ENCODE data around the gene PGAM2.

Gene PGAM2

DNA sequence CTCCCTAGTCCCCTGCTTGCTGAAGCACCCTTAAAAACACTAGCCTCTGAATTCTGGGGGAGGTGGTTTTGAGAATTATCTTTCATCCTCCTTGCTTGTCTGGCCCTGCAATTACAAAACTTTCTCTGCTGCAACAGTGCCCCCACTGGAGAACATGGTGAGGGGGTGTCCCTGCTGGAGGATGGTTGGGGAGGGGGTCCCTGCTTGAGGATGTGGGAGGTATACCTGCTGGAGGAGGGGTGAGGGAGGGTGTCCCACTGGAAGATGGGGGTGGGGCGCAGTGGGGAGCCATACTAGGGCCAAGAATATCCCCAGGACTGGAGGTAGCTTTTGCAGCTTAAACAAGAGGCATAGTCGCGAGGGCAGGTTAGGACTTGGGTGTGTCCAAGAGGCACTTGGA lies 20.2 kb upstream of the PGAM2 start:
- DNase-seq (ENCODE audit: low read depth in 3 of 3): no peak

DNA sequence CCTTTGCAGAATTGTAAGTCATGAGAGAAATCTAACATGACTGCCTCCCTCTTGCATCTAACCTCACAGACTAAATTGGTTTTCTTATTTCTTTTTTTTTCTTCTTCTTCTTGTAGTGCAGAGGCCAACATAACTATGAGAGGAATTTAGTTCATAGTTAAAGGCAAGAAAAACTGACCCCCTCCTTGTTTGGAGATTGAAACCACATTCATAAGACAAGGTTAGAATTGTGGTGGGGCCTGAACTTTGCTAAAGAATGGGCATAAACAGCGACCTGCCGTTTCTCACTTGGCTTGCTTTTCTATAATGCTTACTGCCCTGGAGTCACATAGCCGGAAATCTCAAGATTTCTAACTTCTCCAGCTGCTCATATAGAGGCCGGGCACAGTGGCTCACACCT lies 19.3 kb upstream of the PGAM2 start:
- DNase-seq (ENCODE audit: low read depth in 3 of 3): no peak

DNA sequence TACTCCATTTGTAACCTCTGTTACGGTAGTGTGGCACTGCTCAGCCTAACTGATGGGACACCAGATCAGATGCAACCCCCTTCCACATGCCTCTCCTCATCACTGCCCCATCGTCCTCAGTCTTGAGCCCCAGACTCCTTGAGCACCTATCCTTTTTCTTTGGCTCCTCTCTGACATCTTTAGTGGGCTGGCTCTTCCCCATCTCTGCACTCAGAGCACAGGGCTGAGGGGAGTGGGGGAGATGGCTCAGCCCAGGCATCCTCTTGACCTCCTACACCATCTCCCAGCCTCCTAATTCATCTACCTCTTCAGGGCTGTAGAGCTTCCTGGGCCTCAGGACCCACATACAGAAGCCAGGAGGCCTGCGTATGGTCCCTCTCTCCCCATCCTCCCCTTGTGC lies 18.4 kb upstream of the PGAM2 start:
- DNase-seq (ENCODE audit: low read depth in 3 of 3): no peak

DNA sequence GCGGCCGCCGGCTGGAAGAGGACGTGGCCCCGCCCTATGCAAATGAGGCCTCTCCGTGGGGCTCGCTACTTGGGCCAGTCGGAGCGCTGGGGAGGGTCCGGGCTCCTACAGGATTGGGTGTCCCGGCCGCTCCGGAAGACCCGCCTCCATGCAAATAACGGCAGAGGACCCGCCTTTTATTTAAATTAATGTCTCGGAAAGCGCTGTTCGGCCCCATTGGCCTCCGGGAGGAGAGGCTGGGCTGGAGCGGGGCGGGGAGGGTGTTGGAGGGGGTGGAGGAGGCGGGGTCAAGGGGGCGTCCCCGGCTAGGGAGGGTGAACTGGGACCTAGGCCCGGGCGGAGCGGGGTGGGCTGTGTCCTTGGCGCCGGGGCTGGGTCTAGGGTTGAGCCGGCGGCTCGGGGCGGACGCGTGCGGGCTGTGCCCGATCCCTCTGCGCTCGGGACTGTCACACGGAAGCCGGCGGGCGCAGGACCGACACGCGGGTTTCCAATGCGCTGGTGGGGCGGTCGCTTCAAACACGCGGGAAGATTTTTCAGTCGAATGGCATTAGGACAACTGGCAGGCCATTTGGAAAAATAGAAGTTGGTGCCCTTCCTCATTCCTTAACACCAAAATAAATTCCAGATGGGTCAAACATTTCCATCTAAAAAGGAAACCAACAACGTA lies 17.3 kb upstream of the PGAM2 start:
- DNase-seq (ENCODE audit: low read depth in 3 of 3): peak; percentile 94 to 97 (median 95)

DNA sequence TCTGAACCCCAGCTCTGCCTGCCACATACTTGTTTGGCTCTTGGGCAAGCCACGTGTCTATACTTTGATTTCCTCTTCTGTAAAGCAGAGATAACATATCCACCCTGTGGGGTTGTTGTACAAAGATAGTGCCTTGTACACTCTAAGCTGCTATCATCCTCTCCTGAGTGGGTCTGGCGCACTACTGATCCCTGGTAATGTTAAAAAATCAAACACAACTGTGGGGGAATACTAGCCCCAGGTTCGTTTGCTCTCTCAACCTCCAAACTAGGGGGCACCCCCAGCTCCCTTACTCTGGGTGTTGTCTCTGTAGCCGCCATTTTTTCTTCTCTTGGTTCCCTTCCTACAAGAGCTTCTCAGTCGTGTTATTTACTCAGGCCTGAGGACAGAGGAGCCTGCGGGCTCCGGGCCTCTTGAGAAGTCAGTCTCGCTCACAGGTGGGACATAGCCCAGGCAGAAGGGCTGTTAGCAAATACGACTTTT lies 15.9 kb upstream of the PGAM2 start:
- no peak for DNase-seq (ENCODE audit: low read depth in 3 of 3)

DNA sequence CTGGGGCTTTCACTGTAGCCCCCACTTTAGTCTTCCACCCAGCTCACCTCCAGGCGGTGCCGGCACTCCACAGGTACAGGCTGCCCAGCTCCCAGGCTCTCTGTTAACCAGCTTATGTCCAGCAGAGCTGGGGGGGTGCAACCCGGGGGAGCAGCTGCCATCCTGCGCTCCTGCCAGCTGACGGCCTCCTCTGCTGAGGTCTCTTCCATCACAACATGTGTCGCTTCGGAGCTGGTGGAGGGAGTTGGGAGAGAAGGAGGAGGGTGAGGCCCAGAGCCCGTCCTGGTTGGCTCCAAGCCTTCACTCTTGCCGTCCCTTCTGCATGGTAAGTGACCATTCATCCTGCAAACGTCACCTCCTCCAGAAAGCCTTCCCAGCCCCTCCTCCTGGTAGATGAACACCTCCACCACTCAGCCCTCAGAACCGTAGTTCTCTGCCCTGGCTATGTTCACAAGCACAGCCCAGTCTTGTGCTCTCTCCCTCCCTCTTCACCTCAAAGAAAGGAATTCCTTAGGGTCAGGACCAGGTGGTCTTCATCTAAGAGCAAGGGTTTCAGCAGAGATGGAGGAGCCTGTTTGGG lies 15.4 kb upstream of the PGAM2 start:
- no peak for DNase-seq (ENCODE audit: low read depth in 3 of 3)

DNA sequence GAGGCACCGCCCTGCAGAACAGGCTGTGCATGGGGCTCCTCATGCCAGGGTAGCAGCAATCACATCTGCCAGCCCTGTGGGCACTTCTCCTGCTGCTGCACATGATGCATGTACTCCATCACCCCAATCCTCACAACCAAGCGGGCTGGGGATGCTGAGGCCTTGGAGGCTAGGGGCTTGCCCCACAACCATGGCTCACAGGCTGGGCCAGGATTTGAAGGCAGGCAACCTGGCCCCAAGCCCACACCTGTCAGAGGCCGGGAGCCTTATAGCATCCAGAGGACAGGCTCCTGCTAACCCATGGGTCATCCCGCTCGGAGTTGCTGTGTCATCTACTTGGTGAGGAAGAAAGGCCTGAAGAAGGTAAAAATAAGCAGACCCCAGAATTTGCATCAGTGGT lies 14.8 kb upstream of the PGAM2 start:
- DNase-seq (ENCODE audit: low read depth in 3 of 3): no peak

DNA sequence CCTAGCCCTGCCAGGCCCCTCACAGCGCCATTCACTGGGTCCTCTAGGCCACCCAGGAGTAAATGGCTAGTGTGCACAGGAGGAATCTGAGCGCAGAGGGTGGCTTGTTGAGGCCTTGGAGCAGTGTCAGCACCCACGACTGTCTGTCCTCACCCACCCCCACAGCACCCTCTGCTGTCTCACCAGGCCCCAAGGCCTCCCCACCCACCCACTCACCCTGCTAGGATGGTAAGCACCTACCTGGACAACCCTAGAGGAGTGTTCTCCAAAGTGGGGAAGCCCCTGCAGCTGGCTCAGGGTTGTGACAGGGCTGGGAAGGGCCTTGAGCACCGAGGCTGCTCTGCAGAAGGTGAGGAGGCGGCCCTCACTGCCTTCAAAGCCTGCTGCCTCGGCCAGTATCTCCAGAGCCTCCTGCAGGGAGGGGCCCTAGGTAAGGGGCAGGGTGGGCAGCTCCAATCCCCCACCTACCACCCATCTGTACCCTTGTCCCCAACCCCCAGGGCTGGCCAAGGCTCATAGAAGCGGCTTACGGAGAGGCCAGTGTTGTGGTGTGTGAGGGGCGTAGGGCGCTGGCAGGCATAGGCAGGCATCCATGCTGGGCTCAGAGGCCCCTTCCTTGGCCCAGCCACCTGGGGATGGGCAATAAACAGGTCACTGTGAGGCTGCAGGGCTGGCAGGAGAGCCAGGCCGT lies 14.1 kb upstream of the PGAM2 start:
- DNase-seq (ENCODE audit: low read depth in 3 of 3): no peak

DNA sequence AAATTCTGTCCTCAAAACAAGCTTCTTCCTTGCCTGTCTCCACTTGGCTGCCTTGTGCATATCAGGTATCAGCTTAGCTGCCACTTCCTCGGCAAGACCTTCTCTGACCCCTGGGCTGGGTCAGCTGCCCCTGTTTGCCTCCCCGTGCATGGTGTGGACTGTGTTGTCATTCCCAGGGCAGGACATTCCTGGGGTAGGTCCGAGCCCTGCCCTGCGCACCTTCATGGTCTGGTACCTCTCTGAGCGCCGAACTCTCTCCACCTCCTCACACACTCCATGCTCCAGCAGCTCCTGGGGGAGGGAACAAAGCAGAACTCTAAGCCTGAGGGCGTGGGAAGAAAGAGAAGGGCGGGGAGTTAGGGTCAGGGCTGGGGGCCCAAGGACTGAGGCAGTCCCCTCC lies 13.2 kb upstream of the PGAM2 start:
- DNase-seq (ENCODE audit: low read depth in 3 of 3): no peak

DNA sequence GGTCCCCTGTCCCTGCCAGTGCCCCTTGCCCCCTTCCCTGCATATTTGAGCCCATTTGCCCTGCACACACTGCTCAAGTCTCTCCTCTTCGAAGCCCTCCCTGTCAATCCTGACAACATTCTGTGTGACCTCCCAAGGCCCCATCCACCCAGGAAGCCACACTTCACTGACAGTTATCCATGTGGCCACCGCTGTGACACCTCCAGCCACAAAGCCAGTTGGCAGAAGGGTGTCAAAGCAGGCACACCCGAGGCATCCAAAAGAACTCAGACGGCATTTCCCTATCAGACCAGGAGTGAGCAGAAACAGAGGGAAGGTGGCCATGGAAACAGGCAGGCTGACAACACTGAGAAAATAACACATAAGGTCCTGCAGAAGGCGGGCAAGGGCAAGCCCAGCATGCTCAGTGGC lies 12.3 kb upstream of the PGAM2 start:
- DNase-seq (ENCODE audit: low read depth in 3 of 3): no peak

DNA sequence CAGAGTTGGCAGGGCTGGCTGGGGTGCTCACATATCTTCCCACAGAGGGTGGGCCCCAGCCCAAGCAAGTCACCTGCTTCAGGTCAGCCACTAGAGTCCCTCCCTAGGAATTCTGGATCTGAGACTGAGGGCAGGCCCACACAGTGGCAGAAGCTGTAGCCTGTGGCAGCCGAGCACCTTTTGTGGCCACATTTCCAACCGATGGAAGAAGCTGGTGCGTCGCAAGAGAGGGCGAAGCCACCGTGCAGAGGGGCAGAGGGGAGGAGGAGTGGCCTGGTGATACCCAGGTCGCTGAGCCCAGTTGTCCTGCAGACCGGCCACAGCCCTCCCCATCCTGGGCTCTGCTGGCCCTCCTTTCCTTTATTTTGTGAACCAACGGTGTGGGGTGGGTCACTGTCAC lies 11.7 kb upstream of the PGAM2 start:
- DNase-seq (ENCODE audit: low read depth in 3 of 3): no peak

DNA sequence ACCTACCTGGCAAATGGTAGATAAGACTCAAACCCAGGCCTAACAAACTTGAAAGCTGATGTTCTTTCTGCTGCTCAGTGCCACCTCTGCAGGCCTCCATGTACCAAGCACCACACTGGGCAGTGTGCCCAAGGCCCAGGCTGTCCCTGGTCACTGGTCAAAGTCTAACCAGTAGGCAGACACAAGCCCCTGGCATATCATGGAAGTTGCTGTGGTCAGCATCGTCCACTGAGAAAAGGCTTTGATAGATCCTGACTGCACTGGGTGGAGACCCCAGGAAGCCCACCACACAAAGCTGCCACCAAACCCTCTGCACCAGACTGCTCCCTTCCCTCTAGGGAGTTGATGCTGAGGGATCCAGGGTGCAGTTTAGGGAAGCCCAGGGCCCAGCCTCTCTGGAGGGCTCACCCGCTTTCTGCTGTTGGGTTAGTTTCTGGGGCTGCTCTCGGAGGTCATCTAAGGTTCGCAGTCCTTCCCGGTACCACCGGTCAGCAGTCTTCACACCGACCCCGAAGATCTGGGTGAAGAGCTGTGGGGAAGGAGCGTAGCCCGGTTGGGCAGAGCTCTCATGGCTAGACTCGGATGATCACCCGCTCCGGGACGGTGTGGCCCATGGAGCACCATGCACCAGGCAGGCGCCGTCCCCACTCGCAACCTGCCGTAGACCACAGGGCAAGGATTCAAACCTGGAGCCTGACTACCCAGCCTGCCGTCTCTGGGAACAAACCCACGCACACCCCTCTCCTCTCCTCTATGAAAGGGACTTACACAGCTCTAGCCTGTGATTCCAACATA lies 10.9 kb upstream of the PGAM2 start:
- DNase-seq (ENCODE audit: low read depth in 3 of 3): no peak

DNA sequence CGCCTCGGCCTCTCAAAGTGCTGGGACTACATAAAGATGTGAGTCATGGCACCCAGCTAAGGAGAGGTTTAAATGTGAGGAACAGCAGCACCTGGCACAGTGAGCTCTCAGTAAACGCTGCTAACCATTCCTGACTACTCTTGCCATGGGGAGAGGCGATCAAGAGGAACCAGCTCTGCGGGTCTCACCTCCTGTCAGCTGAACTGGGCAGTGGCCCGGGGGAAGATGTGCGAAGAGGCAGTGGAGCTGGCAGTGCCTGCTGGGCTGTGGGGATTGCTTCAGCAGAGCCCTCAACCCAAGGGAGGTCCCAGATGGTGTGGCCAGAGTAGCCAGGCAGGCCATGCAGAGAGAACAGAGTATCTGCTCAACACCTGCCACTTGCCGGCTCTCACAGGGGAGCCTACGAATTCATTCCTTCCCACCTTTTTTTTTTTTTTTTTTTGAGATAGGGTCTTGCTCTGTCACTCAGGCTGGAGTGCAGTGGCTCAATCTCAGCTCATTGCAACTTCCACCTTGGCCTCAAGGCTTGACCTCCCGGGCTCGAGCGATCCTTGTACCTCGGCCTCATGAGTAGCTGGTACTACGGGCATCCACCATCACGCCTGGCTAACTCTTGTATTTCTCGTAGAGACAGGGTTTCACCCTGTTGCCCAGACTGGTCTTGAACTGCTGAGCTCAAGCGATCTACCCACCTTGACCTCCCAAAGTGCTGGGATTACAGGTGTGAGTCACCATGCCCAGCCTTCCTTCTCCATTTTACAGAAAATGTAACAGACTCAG lies 10.1 kb upstream of the PGAM2 start:
- DNase-seq (ENCODE audit: low read depth in 3 of 3): no peak

DNA sequence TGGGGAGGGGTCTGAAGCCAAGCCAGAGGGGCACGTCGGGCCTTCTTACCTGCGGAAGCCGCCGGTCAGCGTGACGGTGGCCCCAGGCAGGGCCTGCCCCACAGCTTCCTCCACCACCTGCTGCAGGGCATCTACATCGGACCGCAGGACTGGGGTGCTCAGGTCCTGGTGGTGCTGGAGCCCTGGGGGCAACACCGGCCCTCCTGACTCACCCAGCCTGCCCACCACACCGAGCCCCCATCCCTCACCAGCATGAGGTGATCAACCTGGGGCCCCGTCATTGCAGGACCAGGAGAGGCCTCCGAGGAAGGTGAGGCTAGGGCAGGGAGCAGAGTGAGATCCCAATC lies 9.0 kb upstream of the PGAM2 start:
- no peak for DNase-seq (ENCODE audit: low read depth in 3 of 3)

DNA sequence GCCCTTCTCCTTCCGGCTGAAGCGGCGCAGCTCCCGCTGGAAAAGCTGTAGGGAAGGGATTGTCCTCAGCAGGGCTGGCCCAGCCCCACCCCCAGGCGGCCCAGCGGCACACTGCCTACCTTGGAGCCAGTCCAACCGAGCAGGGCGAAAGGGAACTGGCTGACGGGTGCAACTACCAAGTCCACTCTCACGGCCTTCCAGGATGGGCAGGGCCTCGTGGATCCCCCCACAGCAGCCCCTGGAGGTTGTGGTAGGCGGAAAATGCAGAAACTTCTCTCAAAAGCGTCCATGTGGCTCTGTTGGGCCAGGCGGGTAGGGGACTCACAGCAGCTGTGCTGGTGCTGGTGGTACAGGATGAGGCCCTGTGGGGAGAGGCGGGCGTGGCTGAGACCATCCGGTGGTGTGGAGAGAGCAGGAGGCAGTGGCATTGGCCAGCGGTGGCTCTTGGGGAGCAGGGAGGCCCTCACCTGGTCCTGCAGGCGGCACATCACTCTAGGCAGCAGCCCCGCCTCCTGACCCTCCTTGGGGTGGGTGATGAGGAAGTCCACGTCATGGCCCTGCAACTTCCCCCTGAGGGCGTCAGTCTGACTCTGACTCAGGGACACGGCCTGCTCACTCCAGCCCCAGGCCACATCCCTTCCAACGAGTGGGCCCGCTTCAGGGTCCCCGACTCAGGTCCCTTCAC lies 8.4 kb upstream of the PGAM2 start:
- no peak for DNase-seq (ENCODE audit: low read depth in 3 of 3)

DNA sequence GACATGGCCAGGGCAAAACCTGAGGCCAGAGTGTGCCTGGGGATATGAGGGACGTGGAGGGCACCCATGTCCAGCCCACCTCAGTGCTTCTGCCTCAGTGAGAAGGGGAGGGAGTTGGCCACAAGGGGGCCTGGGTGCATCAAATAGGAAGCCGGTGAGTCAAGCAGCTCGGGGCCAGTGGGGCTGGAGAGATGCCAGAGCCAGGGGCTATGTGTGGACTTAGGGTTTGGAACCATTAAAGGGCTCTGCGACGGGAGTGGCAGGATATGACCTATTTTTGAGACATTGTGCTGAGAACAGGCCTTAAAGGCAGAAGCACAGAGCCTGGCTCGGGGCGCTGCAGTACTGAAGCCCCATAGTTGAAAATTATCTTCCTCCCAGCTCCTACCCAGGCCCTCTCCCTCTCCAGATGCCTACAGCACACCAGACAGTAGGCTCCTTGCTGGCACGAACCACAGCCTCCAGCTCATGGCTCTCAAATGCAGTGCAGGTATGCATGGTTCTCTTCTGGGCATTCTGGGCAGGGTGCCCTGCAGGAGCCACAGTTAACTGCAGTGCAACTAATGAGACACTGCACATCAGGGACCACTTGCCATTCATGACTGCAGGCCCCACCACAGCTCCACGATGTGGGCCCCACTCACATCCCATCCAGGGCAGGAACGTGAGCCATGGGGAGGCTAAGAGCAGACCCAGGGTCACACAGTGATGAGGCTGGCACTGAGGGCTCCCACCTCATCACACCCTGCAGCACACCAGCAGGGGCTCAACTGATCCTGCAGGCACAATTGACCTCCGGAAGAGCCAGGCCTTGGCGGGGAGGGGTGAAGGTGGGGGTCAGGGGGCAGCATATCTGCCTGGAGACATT lies 7.2 kb upstream of the PGAM2 start:
- no peak for DNase-seq (ENCODE audit: low read depth in 3 of 3)

DNA sequence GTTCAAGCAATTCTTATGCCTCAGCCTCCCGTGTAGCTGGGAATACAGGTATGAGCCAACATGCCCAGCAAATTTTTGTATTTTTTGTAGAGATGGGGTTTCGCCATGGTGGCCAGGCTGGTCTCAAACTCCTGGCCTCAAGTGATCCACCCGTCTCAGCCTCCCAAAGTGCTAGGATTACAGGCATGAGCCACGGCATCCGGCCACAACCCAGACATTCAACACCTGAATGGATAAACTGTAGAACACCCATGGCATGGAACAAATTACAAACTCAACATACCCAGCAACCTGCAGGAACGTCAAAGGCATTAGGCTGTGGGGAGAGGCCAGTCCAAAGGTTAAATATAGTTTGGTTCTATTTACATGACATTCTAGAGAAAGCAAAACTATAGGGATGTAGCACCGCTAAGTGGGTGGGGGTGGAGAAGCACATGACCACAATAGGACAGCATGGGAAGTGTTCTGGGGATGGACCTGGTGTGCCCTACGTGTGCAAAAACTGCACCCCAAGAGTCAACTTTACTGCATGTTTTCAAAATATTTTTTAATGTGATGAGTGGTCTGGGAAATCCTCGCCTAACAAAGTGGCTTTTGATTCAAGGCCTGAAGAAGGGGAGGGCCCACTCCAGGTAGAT lies 6.5 kb upstream of the PGAM2 start:
- no peak for DNase-seq (ENCODE audit: low read depth in 3 of 3)

DNA sequence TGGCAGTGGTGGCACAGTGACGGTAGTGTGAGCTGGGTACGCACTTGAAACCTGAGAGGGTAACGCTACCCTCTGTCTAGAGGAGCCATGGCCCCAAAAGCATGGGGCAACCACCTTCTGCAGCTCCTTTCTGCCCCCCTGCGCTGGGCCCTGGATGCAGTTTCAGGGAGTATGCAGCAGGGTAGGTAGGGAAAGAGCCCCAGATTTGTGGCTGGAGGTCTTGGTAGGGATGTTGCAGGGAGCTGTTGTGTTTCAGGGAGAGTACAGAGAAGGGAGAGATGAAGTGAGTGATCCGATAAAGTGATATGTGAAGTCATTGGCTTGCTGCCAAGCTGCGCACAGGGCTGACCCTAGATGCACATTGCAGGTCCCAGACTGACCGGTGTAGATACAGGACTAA lies 2.7 kb upstream of the PGAM2 start:
- no peak for DNase-seq (ENCODE audit: low read depth in 3 of 3)

DNA sequence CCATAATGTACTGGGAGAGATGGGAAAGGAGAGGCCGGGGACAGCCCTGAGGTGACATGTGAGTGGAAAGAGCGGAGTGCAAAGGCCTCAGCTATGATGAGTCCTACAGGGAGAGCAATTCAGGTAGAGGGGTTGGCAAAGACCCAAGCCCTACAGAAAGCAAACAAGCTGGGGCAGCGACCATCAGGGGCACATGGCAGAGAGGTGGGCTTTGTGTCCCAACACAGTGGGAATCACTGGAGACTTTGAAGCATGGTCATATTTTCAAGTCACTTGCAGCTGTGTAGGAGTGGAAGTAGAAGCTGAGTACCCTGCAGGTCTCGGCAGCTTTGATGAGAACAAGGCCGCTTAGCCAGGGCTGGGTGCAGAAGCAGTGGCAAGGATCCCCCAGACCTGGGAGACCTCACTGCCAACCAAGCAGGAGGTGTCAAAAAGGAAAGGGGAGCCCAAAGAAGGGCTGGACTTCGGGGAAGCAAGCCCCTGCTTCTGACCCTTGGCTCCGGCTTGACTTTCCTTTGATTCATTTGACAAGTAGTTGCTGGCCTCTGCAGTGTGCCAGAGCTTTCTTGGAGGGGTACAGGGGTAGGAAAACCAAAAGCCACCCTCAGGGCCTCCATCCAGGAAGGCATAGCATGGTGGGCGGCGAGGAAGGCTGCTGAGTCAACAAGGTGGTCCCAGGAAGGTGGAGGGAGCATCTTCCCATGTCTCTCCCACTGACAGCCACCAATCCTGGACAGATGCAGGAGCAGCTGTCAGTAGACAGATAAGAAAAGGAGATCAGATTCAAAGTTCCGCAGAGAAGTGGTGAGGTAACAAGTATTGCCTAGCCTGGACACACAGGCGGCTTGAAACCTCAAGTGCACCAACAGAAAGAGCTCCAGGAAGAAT lies 1.9 kb upstream of the PGAM2 start:
- DNase-seq (ENCODE audit: low read depth in 3 of 3): no peak

Measured in stimulated activated CD4-positive, alpha-beta T cell treated with anti-CD3 and anti-CD28 coated beads, TNF-alpha, amount 100 ng/mL, for 4 hours (primary cell).